ACHN (cell line): ENCODE data around the gene CA14.
"Not testable (repeated sequence)": the region's sequence is repeated elsewhere in the genome, so short reads cannot be mapped to it uniquely, and the experiment has no call there.

Experiments used
- DNase-seq: peaks from one replicate; pipeline ENCODE4 v3.0.0-alpha.2; 2015
- in situ Hi-C: cut with HindIII; loops from 2 replicates; pipeline ENCODE4 v1.10.0; 2017; ENCODE audit warnings: low sequenced_read_pairs, low pct_ligation_motif_present, low pct_unique_long_range_greater_than_20kb

The CA14 gene

DNA sequence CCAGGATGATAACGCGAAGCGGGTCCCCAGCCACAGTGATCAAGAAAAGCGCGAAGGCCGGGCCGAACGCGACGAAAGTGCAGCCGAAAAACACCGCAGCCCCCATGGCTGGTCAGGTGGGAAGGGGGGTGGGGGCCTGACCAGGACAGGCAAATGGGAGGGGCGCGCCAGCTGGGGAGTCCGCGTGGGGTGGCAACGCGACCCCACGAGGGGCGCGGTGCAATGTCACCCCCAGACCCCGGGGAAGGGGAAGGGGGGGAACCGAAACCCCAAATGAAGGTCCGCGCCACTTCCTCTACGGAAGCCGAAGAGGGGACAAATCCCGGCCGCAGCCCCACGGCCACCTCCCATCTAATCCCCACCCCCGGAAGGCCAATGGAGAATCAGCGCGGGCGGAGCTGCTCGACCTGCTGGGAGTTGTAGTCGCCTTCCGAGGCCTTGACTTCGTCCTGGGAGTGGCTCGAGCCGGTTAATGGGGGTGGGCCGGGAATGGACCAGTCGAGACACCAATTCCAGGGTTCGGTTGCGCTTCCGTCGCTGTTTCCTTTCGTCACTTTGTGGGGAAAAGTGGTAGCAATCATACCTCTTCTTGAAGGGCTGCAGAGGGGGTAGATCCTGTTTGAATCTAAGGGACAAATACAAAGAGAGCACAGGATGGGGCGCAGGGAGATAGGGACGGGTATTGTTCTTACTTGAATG, 11.3 kb downstream of the CA14 start, which contains the start of gene APH1A:
Gene APH1A (minus strand): TSS at position 312 of the 699 bp plus-strand sequence. CDS start 206 bp downstream, at position 106.
- DNase-seq, result peak; percentile 99
- in situ Hi-C loops, result no loop called here

DNA sequence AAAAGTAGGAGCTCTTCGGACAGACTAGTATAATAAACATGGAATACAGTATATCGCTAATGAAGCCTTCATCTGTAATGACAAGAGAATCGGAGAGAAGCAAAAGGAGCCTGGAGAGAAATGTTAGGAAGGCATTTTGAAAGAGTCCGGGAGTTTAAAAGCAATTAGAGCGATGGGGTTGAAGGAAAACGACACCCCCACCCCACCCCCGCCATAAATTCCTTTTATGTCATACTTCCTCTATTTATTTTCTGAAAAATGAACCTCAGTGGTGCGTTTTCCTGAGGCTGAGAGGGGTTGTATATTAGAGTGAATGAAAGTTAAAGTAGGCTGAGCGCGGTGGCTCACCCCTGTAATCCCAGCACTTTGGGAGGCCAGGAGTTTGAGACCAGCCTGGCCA, 11.9 kb downstream of the CA14 start:
- DNase-seq, result no peak
- in situ Hi-C loops, result no loop called here

DNA sequence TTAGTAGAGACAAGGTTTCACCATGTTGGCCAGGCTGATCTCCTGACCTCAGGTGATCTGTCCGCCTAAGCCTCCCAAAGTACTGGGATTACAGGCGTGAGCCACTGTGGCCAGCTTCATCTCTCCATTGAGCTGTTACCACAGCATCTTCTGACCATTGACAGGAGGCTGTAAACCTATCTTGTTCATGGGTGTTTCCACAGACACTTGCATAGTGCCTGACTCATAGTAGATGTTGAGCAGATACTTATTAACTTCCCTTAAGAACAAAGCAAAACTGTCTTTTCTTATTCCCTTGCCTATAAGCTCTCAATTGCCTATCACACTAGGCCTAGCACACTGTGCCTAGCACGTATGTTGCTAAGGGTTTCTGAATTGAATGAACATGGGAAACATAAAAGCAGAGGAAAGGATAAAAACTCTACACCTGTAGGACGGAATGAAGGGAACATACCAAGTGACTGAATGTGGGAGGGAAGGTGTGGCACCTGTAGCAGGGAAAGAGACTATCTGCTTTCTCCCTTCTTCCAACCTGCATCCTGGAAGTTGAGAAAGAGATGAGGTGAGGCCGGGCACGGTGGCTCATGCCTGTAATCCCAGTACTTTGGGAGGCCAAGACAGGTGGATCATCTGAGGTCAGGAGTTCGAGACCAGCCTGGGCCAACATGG, 13.9 kb downstream of the CA14 start:
- in situ Hi-C loops, result no loop called here
- peak; percentile 22 for DNase-seq

DNA sequence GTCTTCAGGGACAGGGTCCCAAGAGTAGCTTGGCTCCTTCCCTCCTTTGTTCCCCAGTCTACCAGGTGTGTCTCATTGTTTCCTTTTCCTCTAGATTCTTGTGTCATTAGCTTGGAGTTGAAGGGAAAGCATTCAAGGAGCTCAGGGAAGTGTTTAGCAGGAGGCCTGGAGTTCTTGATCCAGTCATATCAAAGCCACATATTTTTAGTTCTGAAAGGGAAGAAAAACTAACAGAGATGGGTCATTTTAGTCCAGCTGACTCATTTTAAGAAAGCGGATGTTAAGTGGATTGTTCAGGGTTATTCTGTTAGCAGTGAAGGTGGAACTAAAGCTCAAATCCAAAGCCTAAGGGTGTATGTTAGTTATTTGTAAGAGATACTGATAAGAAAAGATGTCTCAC, 15.7 kb downstream of the CA14 start:
- in situ Hi-C loops, result no loop called here
- DNase-seq, result no peak

DNA sequence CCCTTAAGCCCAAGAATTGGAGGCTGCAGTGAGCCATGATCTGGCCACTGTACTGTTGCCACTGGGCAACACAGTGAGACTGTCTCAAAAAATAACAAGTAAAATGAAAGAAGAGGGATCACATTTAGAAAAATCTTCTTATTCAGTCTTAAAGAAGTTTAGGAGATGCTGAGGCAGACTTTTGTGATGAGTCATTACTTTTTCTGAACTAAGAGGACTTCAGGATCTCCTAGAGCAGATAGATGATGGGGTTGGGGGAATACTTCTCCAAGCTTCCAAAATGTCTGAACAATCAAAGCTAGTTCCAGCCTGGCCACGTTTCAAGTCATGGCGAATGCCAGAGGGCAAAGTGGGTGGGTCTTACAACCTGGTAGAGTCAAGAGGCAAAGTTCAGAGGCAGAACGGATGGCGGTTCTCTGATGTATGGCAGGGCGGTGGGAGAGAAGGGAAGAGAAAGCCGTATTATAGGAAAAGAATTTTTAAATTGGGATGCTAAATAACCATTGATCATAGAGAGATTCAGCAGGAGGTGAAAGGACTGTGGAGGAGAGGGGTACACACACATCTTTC, 22.6 kb downstream of the CA14 start:
- in situ Hi-C loops, result no loop called here
- DNase-seq, result no peak

DNA sequence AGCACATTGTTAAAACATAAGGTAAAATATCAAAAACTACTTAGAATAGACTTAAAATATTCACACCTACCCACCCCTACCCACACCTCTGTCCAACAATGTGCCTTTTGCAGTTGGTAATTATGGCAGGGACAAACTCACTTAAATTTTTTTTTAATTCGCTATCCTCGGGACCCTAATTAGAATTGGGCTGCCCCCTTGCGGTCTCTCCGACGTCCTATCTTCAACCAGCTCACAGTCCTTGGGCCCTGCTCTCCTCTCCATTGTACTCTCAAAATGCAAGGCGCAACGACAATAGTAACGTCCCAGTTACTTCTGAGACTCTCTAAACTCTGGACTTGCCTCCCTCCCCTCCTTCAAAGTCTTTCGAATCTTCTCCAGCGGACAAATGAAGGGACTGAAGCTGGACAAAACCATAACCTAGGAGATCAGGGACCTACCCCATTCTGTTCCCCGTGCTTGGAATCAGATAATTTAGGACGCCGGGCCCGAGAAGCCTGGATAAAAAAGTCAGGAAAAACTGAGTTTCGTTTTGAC, 23.7 kb downstream of the CA14 start:
- DNase-seq, result peak; percentile 82
- in situ Hi-C loops, result no loop called here

DNA sequence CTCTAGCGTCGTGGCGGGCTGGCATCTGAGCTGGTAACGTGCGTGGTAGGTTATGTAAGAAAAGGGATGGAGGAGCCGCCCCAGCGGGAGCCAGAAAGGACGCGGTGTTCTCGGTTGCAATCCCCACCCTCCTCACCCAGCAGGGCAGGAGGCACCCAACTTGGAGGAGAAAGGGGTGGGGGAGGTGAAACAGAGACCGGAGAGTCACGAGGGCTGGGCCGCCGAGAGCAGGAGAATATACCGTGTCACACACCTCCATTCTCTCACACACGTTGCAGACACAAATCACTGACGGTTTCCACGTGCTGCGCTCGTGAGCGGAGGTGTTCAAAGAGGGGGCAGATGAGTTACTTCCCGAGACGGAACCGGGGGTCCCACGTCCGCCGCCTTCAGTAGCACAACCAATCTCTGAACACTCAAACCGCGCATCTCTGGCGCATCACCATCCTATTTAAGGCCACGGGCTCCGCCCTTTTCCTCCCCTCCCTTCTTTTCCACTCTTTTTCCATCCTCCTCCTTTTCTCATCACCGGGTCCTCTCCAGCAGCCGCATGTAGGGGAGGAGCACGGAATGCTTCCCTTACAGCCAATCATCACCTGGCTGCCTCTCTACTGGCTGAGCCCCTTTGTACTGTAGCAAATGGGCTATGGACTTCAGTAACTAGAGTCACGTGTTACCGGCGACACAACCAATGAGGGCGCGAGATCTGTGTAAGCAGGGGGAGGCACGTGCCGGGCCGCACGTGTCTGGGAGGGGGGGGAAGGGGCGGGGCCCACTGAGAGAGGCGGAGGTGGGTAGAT, 24.4 kb downstream of the CA14 start, which contains the start of gene CIART:
Gene CIART (plus strand): TSS at position 797 of the 800 bp plus-strand sequence. CDS start 714 bp downstream, outside the sequence.
- in situ Hi-C loops, result no loop called here
- DNase-seq, result peak; percentile 99

DNA sequence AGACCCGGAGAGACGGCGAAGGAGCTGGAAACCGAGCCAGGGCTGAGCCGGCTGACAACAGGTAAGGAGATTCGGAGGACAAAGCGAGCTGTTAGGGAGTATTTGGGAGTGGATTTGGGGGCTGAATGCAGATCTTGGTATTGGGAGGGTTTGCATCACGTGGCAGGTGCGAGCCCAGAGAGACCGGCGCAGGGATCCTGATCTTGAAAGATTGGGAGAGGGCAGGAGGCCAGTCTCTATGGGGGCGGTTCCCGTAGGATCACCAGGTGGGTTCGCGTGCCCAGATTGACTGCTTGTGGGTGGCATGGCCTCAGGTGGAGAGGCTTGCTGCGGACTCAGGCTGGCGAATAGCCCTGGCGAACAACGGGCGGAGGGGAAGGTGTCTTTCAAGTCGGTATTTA, 25.0 kb downstream of the CA14 start:
- no peak for DNase-seq
- in situ Hi-C loops, result no loop called here

DNA sequence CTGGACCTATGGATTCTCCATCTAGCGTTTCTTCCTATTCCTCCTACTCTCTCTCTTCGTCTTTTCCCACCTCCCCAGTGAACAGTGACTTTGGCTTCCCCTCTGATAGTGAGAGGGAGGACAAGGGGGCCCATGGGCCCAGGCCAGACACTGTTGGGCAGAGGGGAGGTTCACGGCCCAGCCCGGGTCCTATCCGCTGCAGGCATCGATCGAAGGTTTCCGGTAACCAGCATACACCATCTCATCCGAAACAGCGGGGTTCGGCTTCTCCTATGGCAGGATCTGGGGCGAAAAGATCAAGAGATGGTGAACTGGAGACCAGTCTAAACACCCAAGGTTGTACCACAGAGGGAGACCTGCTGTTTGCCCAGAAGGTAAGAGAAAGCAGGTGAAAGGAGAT, 25.7 kb downstream of the CA14 start:
- in situ Hi-C loops, result no loop called here

DNA sequence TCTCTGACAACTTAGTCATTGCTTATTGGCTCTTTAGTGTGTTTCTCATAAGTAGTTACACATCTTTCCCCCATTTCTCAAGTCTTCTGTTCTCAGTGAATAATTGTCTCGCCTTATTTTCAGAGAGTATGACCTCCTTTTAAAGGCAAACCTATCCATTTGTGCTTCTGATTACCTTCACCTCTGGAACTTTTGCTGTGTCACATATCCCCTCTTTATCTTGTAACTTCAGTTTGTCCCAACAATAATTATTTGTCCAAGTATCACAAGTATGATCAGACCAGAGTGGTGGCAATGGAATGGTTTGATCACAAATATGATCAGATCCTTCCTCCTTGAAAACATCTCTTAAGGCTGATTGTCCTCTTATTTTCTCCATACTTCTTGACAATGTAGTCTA, 30.8 kb downstream of the CA14 start:
- no peak for DNase-seq
- in situ Hi-C loops, result no loop called here

More for the DNA sequence above, 25.7 kb downstream of the CA14 start:
- no peak for DNase-seq

DNA sequence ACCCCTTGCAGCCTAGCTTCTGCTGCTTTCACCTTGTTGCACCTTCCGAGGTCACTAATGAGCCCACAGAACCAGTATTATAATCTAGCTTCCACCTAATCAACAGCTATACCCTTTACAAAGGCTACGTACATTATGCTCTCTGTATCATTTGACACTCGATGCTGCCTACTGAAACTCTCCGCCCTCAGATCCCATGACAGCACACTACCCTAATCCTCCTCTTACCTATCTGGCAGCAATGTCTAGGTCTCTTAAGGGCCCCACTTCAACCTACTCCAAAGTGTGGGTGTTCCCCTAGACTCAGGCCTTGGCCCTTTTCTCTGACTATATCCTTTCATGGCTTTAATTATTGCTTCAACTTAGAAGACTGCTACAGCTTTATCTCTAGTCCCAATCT, 31.2 kb downstream of the CA14 start:
- in situ Hi-C loops, result no loop called here
- no peak for DNase-seq

DNA sequence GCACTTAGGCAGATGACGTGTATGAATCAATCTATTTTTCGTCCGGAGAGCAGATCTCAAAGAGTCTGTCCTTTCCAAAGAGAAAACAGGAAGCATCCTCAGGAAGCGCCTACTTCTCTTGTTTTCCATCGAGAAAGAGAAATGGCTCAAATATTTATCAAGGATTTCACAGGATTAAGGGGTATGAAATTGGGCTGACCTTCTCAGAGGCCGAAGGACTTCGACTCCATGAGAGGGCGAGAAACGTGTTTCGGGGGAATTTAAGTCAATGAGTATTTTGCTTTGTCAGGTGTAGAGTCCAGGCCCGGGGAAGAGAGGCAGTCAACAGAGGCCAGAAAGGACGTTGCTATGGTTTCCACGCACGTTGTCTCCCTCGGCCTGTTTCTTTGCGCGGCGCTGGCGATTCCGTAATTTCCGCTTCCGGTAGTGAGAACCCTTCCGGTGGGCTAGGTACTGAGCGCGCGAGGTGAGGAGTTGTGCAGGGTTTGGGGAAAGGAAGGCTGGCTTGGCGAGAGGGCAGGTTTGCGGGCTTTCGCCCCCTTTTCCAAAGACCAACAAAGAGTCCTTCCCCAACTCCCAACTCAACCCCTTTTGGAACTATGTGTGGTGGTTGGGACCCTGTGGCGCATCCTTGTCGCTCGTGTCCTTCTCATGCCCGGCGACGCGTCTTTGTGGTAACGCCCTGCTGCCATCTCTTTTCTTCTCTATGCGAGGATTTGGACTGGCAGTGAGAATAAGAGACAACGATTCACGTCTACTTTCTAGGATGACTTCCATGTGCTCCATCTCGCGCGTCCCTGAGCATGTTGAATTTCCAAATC, 36.1 kb downstream of the CA14 start, which contains the start of gene MRPS21:
Gene MRPS21 (plus strand): TSS at position 429 of the 821 bp plus-strand sequence. CDS start 506 bp downstream, outside the sequence.
- in situ Hi-C loops, result no loop called here
- DNase-seq, result peak; percentile 95

DNA sequence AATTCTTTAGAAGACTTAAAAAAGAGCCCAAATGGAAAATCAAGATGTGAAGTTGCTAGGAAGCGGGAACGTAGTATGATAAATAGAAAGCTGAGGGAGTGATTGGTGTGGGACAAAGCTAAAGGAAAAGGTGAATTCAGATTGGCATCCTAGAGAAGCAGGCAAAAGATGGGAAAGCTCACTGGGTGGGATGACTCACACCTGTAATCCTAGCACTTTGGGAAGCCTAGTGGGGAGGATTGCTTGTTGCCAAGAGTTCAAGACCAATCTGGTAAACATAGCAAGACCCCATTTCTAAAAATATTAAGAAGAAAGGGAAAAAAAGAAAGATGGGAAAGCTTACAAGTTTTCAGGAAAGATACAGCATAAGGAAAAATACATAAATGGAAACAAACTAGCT, 37.9 kb downstream of the CA14 start:
- in situ Hi-C loops, result no loop called here
- DNase-seq, result no peak

DNA sequence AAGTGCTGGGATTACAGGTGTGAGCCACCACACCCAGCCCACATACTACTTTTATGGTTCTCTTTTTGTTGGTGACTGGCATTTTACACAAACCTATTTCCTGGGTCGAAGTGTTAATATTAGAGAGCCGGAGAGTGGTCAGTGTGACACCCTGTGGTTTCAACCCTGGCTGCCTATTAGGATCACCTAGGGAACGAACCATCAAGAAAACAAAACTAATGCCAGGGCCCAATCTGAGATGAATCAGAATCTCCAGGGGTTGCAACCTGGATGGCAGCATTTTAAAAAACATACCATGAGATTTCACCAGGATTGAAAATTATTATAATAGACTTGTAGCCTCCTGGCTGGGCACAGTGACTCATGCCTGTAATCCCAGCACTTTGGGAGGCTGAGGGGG, 42.1 kb downstream of the CA14 start:
- in situ Hi-C loops, result no loop called here
- DNase-seq, result no peak

DNA sequence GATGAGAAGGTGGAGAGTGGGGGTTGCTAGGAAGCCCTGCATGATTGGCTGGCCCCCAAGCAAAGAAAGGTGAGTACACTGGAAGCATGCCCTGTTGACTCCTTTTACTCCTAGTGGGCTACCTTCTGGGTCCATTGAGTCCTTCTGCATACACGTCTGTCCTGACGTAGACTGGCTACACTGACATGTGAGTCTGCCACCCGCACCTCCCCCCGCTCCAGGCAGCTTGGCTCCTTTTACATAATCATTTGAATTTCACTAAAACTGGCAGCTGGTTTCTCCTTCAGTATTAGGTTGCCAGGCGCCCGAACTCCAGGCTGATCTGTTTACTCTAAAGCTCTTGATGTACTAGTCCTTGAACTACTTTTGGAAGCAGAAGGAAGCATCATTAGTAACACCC, 44.8 kb downstream of the CA14 start:
- DNase-seq, result no peak
- in situ Hi-C loops, result no loop called here

DNA sequence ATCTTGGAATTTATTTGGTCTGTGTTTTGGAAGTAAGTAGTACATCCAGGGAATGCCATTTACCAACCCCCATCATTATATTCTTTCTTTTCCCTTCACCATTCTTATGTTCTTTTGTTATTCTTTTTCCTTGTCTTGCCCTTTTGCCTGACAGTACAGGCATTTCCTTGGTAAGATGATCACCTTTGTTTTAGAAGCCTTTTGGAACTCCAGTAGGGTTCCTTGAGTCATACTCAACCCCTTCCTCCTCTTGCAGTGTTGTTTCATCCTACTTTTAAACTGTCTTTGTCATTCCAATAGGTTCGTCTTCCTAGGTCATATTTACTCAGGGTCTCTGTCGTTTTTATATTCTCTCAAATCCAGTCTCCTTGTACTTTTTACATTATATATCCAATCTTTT, 45.3 kb downstream of the CA14 start:
- no peak for DNase-seq
- in situ Hi-C loops, result no loop called here

DNA sequence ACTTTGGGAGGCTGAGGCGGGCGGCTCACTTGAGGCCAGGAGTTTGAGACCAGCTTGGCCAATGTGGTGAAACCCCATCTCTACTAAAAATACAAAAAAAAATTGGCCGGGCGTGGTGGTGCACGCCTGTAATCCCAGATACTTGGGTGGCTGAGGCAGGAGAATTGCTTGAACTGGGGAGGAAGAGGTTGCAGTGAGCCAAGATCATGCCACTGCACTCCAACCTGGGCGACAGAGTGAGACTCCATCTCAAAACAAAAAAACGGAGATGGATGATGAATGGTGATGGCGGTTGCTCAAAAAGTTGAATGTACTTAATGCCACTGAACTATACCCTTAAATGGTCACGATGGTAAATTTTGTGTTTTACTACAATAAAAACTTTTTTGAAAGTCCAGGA, 51.0 kb downstream of the CA14 start:
- in situ Hi-C loops, result not testable (repeated sequence)

More for the DNA sequence above, 51.0 kb downstream of the CA14 start:
- DNase-seq, result not testable (repeated sequence)
